IMR-90 (cell line): ENCODE data around the gene ANKRD13B. TPM values are rescaled to one million over a fixed set of nuclear protein-coding genes. Genes with fewer than 3 reads are reported as not detected.

ENCODE experiments used
- BHLHE40 ChIP-seq: fragments of 150-350 bp; IDR thresholded peaks from 2 replicates; pipeline ENCODE4 v1.6.1; 2016; ENCODE audit warnings: mild to moderate bottlenecking, low read depth, low read length
- CEBPB ChIP-seq: IDR thresholded peaks from 2 replicates; pipeline ENCODE4 v1.6.1; 2012; ENCODE audit warnings: low read depth, low read length, improper control_type of control experiment
- CTCF ChIP-seq: conservative IDR thresholded peaks from 2 replicates; pipeline ENCODE4 v1.5.1; 2012; ENCODE audit warnings: mild to moderate bottlenecking, low read depth, low read length, improper control_type of control experiment
- NFE2L2 ChIP-seq: fragments of 150-350 bp; IDR thresholded peaks from 2 replicates; pipeline ENCODE4 v1.6.1; 2016; ENCODE audit warnings: low read depth, mild to moderate bottlenecking, low read length
- POLR2A ChIP-seq: IDR thresholded peaks from 2 replicates; pipeline ENCODE4 v1.6.1; 2012; ENCODE audit warnings: mild to moderate bottlenecking, low read depth, low read length
- RFX5 ChIP-seq: IDR thresholded peaks from 2 replicates; pipeline ENCODE4 v1.8.0; 2012; ENCODE audit warnings: low read depth, mild to moderate bottlenecking, low read length, moderate library complexity
- USF2 ChIP-seq: fragments of 150-350 bp; IDR thresholded peaks from 2 replicates; pipeline ENCODE4 v1.6.1; 2017; ENCODE audit warnings: mild to moderate bottlenecking, antibody characterized with exemption, low read length, low read depth
- polyA plus RNA-seq, 3 experiments: library from polyadenylated mRNA; depleted of rRNA; stranded (reverse); fragments of >200 nt; gene quantifications; 2 replicates each; pipeline ENCODE4 v1.2.3, GENCODE V29; 2012; ENCODE audit warnings: low replicate concordance in 1 of 3
- total RNA-seq: library from RNA; depleted of rRNA; stranded (reverse); fragments of >200 nt; gene quantifications from 2 replicates; pipeline ENCODE4 v1.2.3, GENCODE V29; 2012

ANKRD13B gene
- total and polyA plus RNA-seq, 2 of the 4 experiments (the other 2 are of a cell fraction) = 0.90 to 4.0 TPM

GRCh38 chr17:29572691-29573557 lies 20.0 kb upstream of the ANKRD13B start (continued):
- peak; percentile 78 for TF ChIP-seq CTCF
- no peak for TF ChIP-seq CEBPB
- TF ChIP-seq NFE2L2 = no peak
- TF ChIP-seq RFX5 = no peak
- no peak for TF ChIP-seq POLR2A
- peak; percentile 74 for TF ChIP-seq USF2
- peak; percentile 61 for TF ChIP-seq BHLHE40
